Measurements from ENCODE around the gene JAZF1.

The JAZF1 gene

DNA sequence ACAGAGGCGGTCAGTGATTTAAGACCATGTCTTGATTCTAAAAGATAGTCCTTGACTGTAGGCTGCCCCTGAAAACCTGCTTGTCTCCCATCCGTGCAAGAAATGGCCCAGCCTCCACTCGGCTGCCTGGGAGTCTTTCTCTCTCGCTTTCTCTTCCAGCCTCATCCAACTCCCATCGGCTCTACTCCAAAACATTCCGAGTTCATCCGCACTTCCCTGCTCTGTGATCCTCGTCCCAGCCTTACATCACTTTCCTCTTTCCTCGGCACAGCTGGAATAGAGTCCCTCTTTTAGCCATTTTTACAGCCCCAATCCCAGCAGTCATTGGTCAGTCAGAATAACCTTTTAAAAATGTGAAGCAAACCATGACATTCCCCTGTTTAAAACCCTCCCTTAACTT, 305.5 kb downstream of the JAZF1 start:
- peak overlapping the region; percentile 18; the same call in 1 of the 2 replicates for H3K27ac ChIP-seq
- TF ChIP-seq, protein P1, sequence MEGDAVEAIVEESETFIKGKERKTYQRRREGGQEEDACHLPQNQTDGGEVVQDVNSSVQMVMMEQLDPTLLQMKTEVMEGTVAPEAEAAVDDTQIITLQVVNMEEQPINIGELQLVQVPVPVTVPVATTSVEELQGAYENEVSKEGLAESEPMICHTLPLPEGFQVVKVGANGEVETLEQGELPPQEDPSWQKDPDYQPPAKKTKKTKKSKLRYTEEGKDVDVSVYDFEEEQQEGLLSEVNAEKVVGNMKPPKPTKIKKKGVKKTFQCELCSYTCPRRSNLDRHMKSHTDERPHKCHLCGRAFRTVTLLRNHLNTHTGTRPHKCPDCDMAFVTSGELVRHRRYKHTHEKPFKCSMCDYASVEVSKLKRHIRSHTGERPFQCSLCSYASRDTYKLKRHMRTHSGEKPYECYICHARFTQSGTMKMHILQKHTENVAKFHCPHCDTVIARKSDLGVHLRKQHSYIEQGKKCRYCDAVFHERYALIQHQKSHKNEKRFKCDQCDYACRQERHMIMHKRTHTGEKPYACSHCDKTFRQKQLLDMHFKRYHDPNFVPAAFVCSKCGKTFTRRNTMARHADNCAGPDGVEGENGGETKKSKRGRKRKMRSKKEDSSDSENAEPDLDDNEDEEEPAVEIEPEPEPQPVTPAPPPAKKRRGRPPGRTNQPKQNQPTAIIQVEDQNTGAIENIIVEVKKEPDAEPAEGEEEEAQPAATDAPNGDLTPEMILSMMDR (conservative IDR thresholded peaks at IDR 0.05) = no peak

DNA sequence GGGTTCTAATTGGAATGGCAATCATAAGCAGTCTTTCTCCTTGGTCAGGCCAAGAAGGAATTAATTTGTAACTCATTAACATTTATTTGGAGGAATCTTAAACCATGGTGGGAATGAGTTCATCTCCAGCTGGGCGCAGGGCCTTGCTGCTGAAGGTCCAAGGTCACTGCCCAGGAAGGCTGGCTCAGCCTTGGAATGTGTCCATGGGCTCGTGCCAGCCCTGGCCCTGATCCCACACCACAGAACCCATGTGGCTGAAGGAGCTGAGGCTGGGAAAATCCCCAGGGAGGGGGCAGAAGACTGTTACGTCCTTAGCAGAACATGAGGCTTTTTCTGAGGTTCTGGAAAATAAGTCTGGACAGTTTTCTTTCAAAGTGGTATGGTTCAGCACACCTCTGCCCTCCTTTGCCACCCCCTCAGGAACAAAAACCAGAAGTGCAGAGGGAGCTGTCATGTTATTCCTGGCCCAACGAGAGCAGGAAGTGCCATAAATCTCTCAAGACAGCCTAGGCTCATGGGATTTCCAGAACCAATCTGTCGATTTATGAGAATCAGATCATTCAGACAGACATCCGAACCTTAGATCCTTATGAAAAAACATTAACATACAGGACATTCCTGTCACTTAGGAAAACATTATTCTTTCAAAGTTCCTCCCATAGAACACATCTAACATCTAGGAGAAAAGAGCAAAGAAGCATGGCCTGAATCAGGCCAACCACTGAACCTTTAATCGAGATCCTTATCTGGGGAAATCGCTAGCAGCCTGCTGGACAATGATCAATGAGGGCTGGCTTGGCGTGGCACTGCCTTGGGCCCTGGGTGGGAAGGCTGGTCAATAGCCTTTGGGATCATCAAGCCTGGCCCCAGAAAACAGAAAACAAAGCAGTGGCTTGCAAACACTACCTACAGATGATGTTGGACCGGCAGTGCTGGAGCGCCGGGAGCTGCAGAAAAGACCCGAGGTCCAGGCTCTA, 306.3 kb downstream of the JAZF1 start:
- TF ChIP-seq, protein P1 (conservative IDR thresholded peaks at IDR 0.05) = no peak
- peak overlapping the region; percentile 18; the same call in 1 of the 2 replicates for H3K27ac ChIP-seq

DNA sequence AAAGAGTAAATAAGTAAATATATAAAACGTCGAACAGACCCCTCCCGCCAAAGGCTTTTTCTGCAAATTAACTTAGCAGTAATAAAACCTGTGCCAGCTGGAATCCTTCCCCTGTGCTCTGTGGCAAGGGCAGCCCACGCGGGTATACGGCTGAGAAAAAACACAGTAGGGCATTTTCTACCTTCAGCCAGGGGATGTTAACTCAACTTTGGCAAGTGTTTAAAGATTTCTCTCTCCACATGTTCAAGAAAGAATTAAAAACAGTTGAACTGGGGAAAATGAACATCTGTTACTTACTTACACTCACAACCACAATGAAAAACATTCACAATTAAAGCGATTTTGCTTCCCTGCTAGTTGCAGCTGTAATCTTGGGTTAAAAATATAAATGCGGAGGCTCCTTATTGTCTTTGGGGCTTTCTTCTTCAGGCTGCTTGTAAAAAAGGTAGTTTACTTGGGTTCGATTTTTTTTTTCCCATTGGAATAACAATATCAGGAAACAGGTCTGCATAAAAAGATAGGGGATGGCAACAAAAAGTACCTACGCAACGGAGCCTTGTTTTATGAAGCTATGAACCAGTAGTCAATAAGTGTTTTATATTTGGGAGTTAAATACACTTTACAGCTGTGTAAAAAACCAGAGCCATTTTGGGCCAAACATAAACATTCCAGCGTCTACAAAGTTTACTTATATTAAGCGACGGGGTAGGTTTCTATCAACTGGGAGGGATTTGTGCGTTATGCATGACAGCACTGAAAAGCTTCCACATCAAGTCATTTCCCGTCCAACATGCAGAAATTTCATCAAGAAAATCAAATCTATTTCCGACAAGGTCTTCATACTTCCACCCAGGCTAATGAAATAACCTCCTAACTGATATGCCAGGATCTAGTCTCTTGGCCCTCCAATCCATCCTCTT, 308.0 kb downstream of the JAZF1 start:
- H3K27ac ChIP-seq = peak overlapping the region; percentile 27; the same call in 1 of the 2 replicates
- TF ChIP-seq, protein P1 (conservative IDR thresholded peaks at IDR 0.05) = no peak

DNA sequence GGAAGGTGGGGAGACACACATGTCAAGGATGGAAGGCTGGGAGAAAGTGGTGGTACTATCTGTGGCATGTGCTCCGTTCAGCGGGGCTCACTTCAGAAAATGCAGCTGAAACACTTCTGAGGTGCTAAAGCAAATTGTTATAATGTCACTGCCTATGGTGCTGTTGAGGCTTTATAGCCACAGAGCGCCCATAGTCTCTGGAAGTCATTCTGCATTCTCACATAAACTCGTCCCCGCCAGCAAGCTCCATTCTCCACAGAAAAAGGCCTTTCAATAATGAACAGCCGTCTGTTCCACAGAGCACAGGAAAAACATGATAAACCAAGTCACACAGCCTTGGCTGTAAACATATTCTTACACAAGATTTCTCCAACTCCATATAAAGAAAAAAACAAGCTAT, 308.7 kb downstream of the JAZF1 start:
- TF ChIP-seq, protein P1 (conservative IDR thresholded peaks at IDR 0.05) = no peak
- peak overlapping the region; percentile 27; the same call in 1 of the 2 replicates for H3K27ac ChIP-seq

DNA sequence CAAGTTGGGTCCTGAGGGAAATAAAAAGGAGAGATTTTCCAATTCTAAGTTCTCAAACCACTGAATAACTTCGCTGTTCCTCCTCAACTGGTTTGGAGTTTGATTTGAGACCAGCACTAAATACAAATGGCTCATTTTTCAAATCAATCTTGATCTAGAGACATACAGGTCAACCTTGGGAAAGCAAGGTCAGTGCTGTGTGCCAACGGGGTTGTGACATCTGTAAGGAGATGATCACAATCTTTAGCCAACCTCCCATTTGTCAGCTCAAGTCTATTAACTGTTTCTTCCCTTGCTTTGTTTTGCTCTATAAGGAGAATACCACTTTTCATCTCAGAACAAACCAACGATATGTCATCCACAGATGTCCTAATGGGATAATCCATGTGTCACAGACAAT, 309.5 kb downstream of the JAZF1 start:
- TF ChIP-seq, protein P1 (conservative IDR thresholded peaks at IDR 0.05) = no peak
- H3K27ac ChIP-seq = no peak overlapping the region

DNA sequence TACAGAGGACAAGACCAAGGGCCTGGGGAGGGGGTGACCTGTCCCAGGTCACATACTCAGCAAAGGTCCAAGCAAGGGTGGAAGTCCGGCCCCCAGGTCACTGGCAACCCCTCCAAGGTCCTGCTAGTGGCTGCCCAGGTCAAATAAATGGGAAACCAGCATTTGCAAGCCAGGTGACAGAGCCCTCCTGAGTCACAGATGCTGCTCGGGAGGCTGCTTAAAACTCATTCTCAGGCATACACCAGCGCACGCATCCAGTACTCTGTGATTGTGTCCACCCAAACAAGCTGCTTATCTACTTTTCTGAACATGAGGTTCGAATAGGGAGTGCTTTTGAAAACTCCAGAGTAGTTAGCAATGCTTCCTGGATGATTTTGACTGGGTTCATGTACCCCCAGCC, 310.0 kb downstream of the JAZF1 start:
- TF ChIP-seq, protein P1 (conservative IDR thresholded peaks at IDR 0.05) = no peak
- no peak overlapping the region for H3K27ac ChIP-seq

DNA sequence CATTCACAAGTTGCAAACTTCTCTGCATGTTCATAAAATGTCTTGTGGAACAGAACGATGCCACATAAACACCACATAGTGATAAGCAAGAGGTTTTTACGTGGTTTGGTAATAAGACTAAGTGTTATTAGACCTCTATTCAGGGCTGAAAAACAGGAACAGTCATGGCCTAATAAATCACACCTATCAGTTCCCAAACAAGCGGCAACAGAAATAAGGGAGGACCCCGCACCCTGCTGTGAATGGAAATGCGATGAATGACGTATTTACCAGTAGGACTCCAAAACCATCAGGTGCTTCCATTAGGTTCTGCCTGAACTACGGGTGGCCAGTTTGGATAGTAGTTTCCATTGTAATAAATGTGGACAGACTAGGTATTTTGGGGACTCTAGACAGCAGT, 311.5 kb downstream of the JAZF1 start:
- no peak overlapping the region for H3K27ac ChIP-seq

More for the DNA sequence above, 311.5 kb downstream of the JAZF1 start:
- TF ChIP-seq, protein P1 (conservative IDR thresholded peaks at IDR 0.05) = no peak
